MV-4-11 (cell line): ENCODE data around the gene RAD23A.
"Not testable (repeated sequence)": the region's sequence is repeated elsewhere in the genome, so short reads cannot be mapped to it uniquely, and the experiment has no call there.

ENCODE experiments used
- DNase-seq: peaks from one replicate; lab custom pipeline; 2025; lab: John Stamatoyannopoulos, UW

RAD23A gene

GRCh38 chr19:12955575-12955974, 9.9 kb downstream of the RAD23A start:
- not testable (repeated sequence) for DNase-seq

- DNase-seq, result no peak
These were observed 10.3 kb downstream of the RAD23A start for GRCh38 chr19:12955996-12956395.

- DNase-seq, result peak; percentile 77
These were observed 11.1 kb downstream of the RAD23A start, which contains the start of gene GADD45GIP1 for GRCh38 chr19:12956446-12957388. GADD45GIP1 (minus strand) TSS chr19:12957223; CDS start chr19:12957212, 11 bp downstream.

GRCh38 chr19:12957389-12957952, 11.8 kb downstream of the RAD23A start:
- DNase-seq, result not testable (repeated sequence)

GRCh38 chr19:12959481-12959880, 13.8 kb downstream of the RAD23A start:
- DNase-seq, result no peak

- DNase-seq, result peak; percentile 68
These were observed 19.6 kb downstream of the RAD23A start for GRCh38 chr19:12965017-12965811.

- no peak for DNase-seq
These were observed 20.1 kb downstream of the RAD23A start for GRCh38 chr19:12965812-12966135.

- DNase-seq, result no peak
These were observed 22.2 kb downstream of the RAD23A start for GRCh38 chr19:12967907-12968306.

GRCh38 chr19:12969292-12969988, 23.8 kb downstream of the RAD23A start, which contains the start of gene DAND5:
DAND5 (plus strand) TSS chr19:12969576; CDS start chr19:12969661, 85 bp downstream.
- no peak for DNase-seq

GRCh38 chr19:12970070-12970820, 24.6 kb downstream of the RAD23A start:
- no peak for DNase-seq

GRCh38 chr19:12973236-12973635, 27.6 kb downstream of the RAD23A start:
- DNase-seq, result no peak

- DNase-seq, result peak; percentile 14
These were observed 28.9 kb downstream of the RAD23A start for GRCh38 chr19:12974301-12975220.

- no peak for DNase-seq
These were observed 29.6 kb downstream of the RAD23A start for GRCh38 chr19:12975221-12975741.

GRCh38 chr19:12976109-12976508, 30.4 kb downstream of the RAD23A start:
- DNase-seq, result not testable (repeated sequence)

- no peak for DNase-seq
These were observed 34.3 kb downstream of the RAD23A start for GRCh38 chr19:12979974-12980373.

GRCh38 chr19:12982648-12983047, 37.0 kb downstream of the RAD23A start:
- DNase-seq, result no peak

GRCh38 chr19:12983091-12983490, 37.4 kb downstream of the RAD23A start:
- no peak for DNase-seq

GRCh38 chr19:12983542-12984142, 38.0 kb downstream of the RAD23A start:
- DNase-seq, result peak; percentile 65

- DNase-seq, result no peak
These were observed 38.5 kb downstream of the RAD23A start for GRCh38 chr19:12984143-12984627.
